ENCODE measurements around the gene NOP9.

NOP9 gene

DNA sequence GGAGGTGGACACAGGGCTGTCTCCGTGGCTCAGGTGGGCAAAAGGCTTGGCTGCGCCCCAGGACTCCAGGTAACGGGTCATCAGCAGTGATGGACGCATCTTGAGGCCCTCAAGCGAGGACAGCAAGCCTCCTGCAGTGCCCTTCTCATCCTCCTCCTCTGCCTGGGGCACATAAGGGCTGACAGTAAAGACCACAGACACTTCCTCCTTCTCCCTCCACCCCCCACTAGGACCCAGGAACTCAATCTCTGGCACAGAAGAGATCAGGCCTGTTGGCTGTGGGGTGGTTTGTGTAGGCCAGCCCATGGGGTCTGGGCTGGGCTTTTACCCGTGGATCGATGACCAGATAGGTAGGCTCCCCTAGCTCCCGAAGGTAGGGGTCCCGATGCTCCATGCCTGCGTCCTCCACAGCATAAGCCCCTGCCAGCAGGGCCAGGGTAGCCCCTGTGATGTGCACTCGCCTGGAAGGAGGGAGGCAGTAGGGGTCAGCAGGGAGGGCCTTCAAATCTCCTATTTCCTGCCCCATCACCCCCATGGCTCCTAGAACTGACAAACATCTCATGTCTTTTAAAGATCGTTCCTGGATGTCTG, 29.5 kb downstream of the NOP9 start:
- DNase-seq (ENCODE audit: low spot score): no peak

DNA sequence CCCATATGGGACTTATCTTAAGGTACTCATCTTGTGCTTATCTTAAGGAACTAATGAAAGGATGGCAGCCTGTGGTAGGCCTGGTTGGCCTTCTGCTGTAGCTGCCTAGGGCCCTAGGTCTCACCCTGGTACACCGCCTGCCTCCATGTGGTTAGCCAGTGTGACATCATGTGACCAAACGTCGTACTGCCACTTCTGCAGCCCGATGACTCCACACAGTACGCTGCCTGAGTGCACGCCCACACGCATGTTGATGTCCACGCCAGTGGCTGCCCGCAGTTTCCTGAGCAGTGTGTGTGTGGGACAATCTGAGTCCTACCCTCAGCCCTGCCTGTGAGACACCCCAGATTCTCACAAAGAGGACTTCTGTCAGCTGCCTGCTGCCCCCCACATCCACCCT, 30.1 kb downstream of the NOP9 start:
- DNase-seq (ENCODE audit: low spot score): no peak

DNA sequence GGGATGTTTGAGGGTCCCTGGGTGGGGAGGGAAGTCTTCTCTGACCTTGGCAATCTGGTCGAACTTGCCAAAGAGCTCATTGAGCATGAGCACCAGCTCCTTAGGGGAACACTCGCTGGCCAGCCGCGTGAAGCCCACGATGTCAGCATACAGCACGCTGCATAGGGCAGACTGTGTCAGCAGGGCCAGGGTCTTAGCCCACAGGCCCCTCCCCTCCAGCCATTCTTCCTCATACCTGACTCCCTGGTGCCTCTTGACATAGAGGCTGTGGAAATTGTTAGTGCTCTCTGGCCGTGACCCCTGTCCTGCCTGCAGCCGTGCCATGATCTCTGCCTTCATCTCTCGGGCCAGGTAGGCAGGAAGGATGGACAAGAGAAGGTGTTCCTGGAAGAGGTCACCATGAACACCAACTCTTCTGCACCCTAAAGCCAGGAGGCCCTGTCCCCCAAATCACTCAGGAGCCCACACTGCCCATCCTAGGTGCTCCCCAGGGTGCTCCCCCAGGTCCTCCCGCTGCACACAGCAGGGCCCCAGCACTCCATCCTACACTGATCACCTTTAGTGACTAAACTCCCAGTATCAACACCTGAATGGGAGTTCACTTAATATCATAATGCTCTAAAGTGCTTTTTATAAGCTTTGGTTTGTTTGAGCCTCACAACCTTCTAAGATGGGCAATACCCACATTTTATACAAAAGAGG, 31.5 kb downstream of the NOP9 start:
- DNase-seq (ENCODE audit: low spot score): no peak

DNA sequence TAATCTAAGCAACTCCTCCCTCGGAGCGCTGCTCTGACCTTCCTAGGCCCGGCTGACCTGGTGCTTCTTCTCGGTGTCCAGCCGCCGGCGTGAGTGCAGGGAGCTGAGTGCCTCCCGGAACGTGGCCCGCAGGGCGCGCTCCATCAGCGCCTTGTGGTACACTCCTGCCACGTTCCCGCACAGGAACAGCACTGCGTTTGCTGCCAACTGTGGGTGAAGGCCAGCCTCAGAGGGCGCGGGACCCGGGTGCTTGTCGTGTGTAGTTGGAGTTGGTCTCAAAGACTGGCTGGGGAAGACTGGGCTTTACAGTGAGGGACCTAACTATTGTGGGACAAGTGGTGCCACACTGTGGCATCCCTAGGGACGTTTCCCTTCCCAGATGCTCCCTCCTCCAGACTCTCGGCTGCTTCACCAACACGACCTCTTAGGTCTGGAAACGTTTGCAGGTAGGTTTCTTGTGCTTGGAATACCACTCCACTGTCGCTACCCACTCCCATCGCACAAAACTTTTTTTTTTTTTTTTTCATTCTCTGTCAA, 32.1 kb downstream of the NOP9 start:
- no peak for DNase-seq (ENCODE audit: low spot score)

DNA sequence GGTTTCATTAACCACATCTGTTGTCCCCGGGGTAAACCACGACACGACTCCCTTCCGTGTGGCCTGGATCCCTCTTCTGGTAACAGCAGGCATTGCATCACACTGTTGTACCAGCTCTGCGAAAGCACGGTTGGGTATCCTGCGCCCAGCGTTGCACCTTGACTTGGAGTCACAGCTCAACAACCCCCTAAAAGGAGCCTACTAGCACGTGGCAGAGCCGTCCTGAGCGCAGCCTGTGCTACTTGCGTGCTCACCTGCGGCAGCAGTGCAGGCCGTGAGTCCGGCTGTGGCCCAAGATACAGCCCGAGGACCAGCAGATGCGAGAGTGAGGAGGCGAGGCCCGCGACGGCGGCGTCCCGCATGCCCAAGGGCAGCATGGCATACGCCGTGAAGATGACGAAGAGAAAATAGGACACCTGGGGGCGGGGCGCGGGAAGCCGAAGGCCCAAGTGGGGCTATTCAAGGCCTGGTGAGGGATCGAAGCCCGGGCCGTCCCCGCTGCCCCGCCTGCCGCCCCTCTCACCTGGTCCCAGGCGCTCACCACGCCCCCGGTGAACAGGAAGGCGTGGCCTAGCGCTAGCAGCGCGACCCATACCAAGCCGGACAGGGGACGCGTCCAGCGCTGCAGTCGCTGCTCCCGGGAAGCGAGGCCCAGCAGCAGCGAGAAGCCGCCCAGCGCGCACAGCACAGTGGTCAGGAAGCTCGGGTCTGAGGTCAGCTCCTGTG, 32.8 kb downstream of the NOP9 start:
- DNase-seq (ENCODE audit: low spot score): peak; percentile 60

DNA sequence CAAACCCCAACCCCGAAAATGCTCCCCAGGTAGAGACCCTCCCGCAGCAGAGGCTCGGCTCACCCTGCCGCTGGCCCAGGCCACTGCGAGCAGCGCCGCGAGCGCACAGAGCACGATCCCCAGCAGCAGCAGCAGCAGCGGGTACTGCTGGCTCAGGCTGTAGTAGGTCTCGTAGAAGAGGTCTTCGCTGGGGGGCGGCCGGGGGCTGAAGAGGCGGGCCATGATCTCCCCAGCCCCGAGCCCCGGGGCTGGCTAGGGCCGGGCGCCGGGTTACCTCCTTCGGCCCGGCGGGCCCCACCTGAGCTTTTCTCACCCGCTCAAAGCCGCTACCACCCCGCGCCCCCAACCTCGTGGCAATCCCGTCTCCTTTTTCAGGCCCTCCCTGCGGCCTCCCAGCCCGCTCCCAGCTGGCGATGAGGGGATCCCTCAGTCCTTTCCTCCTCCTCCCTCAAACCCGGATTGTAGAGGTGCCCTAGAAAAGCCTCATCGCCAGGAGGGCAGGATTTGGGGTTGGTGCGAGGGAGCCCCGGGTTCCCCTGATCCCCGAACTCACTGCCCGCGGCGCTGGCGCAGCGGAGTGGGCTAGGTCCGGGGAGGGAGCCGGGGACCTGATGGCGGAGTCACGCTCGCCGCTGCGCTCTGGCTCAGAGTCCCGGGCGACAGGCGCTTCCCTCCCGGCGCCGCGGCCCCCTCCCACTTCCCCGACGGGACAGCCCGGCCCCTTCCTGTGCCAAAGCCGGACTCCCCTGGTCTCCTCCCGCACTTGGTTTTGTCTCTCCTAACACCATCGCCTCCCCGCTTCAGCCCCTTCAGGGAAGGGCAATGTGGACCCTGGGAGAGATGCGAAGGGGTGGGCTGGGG, 35.0 kb downstream of the NOP9 start, which contains the start of gene ADCY4:
Gene ADCY4, minus strand, starts transcription at position 641 of the 861 bp plus-strand sequence. Its CDS starts 419 bp downstream, at position 222.
- no peak for DNase-seq (ENCODE audit: low spot score)

DNA sequence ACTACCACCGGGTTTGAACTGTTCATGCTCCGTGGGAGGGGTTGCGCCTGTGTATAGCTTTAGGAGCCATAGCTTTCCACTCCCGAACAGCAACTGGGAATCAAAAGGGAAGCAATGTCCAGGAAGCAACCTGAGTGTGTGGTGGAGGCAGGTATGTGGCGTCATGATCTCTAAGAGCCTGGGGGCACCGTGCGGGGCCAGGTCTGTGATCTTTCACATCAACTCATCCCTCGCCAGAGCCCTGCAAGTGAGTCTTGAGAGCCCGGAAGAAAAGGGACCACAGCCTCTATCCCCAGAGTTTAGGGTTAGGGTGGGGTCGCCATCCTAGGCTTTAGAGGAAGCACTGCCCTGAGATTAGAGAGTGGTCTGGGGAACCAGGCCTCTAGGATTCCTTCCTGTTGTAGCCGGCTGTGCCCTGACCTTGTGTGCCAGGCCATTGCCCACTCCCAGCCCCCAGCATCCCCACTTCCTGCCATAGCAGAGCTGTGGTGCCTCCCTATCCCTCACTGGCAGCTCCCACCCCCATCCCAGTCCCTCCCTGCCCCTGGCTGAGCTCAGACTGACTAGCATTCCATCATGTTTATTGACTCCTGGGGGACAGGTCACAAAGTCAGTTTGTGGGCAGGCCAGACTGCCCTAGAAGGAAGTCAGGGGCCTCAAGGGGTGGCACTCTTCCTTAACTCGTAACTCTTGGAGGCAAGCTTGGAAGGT, 36.0 kb downstream of the NOP9 start:
- DNase-seq (ENCODE audit: low spot score): no peak

DNA sequence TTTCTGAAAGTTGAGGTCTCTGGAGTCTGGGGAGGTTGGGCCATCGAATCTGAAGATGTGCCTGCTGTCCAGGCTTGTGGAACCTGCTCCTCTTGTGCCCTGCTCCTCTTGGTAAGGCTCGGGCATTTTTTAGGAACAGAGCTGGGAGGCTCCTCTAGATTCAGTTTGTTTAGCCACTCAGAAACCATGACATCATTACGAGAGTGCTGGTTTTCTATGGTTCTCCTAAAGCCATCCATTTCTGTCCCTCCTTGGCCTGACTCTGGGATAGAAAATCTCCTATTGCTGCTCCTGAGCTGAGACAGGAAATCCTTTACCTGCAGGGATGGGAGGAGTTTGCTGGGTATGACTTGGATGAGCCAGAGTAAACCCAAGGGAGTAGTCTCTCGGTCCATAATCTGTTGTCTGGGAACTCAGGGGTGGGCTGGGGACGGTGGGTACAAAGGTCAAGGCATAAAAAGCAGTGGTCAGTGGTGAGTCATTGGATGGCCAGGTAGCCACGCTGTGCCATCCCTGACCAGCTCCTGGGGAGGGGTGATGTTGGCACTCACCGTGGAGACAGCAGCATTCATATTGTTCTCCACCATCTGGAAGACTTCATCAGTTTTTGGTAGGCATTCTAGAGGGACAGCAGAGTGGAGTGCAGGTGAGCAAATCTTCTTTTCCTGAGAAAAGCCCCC, 37.6 kb downstream of the NOP9 start:
- no peak for DNase-seq (ENCODE audit: low spot score)

DNA sequence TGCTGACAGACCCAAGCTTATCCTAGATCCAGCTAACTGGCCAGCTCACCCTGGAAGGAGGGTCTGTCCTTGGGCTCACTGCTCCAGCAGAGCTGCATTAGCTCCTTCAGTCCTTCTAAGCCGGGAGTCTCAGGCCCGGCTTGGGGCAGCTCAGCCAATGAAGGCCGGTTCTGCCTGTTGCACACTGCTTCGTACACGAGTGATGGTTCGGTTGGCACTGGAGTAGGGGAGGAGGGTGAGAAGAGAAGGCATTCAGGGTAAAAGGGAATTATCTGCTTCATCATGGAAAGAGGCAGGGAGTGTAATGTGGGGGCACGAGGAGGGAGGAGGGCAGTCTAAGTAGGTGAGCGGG, 38.1 kb downstream of the NOP9 start:
- DNase-seq (ENCODE audit: low spot score): no peak

DNA sequence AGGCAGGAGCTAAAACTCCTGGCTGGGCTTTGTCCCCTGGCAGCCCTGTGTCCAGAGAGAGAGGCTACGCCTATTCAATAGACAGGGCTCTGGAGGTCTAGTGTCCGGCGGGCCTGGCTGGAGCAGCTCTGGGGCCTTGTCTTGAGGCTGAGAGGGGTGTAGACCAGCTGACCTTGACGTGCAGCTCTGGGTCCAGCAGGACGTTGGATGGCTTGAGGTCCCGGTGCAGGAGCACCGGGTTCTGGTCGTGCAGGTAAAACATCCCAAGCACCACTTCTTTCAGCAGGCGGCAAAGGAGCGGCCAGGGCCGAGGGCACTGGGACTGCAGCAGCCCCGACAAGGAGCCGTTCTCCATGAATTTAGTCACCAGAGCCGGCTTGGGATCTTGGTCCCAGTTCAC, 39.2 kb downstream of the NOP9 start:
- no peak for DNase-seq (ENCODE audit: low spot score)

DNA sequence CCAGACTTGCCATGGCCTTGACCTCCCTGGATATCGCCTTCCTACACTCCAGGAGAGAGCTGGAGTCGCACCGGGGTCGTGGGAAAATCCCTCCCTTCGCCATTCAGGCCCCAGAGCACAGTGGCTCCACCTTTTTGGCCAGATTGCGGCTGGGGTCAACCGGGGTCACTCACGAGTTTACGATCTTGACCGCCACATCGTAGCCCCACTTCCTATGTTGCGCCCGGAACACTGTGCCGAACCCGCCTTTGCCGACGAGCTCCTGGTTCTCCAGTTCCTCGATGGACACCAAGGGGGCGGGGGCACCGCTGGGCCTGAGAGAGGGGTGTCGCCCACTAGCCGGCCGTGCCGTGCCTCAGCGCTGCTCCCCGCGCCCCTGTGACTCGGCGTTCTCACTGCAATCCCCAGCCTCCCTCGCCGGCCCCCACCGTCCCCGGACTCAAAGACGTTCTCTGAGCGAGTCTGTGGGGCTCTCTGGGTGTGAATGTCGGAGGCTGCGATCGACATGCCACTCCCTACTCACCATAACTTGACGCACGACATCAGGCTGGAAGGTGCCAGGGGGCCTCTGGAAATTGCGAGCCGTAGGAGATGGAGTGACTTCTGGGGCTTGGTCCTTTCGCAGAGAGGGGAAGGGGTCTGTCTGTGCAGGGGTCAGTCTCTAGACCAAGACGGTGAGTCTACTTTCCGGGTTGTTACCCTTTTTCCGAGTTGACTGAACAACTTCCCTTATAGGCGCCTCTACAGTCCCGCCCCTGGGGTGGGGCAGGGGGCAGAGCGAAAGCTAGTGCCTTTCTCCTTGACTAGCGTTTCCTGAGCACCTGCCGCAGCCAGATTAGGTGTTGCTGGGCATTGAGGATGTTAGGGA, 39.9 kb downstream of the NOP9 start, which contains the start of gene RIPK3:
Gene RIPK3, minus strand, starts transcription at position 708 of the 868 bp plus-strand sequence. Its CDS starts 165 bp downstream, at position 543.
- DNase-seq (ENCODE audit: low spot score): no peak

DNA sequence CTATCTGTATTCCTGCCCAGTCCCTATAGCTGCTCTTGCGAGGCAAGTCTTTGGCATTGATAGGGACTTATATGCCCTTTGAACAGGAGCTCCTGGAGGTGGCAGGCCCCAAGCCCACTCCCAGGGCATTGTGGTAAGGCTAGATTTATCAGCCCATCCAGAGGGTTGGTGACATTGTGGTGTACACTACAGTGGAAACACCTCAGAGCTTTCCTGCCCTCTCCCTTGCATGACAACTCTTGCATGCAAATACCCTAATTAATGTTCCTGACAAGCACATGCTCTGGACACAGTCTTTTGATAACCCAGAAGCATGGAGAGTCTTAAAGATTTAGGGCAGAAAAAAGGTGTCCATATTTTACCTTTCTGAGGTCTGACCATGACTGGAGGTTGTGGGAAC, 41.0 kb downstream of the NOP9 start:
- no peak for DNase-seq (ENCODE audit: low spot score)

DNA sequence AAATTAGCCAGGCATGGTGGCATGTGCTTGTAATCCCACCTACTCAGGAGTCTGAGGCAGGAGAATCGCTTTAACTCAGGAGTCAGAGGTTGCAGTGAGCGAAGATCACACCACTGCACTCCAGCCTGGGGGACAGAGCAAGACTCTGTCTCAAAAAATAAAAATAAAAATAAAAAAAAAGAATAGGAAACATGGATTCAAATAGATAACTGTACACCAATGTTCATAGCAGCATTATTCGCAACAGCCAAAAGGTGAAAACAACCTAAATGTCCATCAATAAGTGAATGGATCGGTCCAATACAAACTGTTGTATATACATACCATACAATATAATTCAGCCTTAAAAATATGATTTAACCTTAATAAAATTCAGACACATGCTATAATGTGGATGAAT, 43.2 kb downstream of the NOP9 start:
- no peak for DNase-seq (ENCODE audit: low spot score)

DNA sequence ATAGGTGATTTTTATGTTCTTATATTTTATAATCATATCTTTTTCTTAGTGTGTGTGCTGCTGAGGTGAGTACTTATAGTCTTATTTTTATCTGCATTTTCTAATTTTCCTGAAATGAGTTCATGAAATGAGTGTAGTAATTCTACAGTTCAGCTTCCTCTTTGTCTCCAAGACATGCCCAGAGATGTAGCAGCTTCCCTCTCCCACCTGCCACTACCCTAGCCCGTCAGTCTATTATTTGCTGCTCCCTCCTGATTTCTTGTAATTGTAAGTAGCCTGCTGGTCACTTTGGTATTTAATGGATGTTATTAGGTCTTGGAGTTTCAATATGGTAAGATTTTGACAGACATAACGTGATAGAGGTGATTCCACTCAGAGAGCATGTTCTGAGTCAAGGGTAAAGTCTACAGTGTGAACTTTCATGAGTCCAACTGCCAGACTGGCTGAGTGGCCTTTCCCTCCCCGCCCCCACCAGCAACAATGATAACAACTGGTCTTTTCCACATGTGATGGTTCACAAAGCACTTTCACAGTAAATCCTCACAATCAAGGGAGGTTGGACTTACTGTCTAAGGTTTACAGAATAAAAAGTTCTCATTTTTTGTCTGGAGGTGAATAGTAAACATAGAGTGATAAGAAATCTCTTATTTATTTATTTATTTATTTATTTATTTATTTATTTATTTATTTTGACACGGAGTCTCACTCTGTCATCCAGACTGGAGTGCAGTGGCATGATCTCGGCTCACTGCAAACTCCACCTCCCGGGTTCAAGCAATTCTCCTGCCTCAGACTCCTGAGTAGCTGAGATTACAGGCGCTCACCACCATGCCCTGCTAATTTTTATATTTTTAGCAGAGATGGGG, 44.4 kb downstream of the NOP9 start:
- no peak for DNase-seq (ENCODE audit: low spot score)

DNA sequence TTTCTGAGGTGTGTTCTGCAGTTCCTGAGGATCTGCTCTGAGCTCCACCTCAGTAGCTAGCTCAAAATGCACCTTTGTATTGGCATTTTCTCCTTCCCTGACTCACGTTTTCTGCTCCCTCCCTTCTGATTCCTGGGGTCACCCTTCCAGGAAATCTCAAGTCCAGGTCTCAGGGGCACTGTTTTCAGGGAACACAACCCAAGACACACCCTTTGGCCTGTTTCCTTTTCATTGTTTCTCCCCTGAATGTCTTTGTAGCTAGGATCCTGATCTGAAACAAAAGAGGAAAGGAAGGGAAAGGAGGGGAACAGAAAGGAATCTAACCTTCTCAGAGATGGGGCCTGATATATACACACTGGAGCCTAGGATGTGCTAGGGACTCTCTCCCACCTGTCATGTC, 47.5 kb downstream of the NOP9 start:
- no peak for DNase-seq (ENCODE audit: low spot score)

DNA sequence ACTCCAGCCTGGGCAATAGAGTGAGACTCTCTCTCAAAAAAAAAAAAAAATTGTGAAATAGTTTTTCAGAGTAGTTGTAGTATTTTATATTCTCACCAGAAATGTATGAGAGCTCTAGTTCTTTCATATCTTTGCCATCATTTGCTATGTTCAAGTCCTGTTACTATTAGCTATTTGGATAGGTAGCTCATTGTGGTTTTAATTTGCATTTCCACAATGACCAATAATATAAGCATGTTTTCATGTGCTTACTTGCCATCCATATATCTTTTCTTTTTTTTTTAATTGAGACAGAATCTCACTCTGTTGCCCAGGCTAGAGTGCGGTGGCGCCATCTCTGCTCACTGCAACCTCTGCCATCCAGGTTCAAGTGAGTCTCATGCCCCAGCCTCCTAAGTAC, 48.5 kb downstream of the NOP9 start:
- DNase-seq (ENCODE audit: low spot score): no peak

DNA sequence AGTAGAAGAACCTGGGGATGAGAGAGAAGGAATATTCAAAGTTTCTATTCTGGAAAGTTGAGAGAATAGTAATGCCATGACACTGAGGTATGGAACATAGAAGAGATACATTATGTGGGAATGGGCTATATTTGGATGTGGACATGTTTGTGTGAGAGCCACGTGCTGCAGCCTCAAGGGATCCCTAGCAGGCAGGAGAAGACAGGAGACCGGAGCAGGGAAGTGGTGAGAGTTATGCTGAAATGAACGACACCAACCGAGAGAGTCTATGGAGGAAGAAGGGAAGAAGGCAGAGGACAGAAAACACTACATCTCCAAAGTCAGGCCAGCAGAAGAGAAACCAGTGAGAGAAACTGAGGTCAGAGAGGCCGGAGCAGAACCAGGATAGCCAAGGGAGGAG, 50.1 kb downstream of the NOP9 start:
- DNase-seq (ENCODE audit: low spot score): no peak

DNA sequence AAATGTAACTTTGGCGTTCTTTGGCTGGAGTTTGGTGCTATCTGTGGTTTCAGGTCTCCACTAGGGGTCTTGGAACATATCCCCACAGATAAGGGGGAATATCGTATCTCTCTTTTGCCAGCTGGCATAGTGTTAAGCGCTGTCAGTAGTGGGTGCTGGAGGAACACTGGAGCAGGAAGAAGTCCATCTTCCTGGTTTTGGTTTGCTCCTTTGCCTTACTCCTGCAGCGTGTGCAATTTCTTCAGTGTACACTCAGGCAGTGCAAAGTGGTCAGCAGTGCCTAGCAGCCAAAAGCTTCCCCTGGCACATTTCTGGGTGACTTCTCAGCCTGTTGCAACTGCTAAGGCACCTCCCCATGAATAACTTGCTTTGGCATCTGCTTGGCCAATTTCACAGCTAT, 51.9 kb downstream of the NOP9 start:
- DNase-seq (ENCODE audit: low spot score): no peak
